Measurements from ENCODE around the gene ADAMTSL1.

Gene ADAMTSL1

DNA sequence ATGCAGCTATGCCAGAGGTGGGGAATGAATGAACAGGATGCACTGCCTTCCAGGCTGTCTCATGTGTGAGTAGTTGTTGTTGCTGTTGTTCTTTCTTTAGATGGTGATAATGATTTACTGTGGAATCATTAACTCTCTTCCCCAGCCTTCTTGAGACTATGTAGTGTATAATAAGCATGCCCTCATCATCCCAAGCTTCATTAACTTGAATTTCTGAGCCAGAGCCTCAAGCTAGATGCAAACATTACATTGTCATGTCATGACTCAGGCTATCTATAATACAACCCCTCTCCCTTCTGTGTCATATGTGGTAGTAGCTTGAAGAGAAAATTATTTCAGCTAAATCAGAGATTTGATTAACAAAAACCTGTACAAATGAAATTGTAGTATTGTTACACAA is 10.0 kb upstream of the ADAMTSL1 start:
- DNase-seq, result no peak

DNA sequence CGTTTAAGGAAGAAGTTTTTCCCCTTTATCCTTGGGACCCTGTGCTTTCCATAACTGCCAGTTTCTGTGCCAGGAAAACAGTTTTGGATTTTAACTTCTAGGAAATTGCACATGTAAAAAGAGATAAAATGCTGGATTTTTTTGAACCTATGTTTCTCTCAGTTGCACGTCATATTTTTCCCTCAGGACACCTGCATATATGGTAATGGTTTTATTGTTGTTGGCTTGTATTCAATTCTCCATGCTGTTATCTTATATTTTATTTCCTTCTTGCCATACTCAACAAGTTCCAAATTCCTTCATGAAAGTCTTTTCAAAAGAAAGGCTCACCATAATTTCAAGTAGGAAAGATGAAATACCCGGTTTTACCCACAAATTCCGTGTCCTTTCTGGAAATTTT is 7.9 kb upstream of the ADAMTSL1 start:
- DNase-seq, result no peak

DNA sequence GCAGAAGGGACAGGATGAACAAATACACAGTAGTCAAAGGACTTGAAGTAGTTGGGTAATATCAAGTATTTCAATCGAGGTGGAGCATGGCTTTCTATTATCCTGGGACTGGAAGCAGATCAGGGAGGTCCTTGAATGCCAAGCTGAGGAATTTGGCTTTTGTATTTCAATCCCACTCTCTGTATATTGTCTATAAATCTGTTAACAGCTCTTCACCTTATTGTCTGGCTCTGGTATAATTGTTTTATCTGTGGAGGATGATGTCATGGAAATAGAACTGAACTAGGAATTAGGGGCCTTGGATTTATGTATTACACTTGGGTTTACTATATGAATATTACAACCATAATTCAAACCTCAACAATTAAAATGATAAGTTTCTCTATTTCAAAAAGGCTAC is 6.3 kb upstream of the ADAMTSL1 start:
- DNase-seq, result no peak

DNA sequence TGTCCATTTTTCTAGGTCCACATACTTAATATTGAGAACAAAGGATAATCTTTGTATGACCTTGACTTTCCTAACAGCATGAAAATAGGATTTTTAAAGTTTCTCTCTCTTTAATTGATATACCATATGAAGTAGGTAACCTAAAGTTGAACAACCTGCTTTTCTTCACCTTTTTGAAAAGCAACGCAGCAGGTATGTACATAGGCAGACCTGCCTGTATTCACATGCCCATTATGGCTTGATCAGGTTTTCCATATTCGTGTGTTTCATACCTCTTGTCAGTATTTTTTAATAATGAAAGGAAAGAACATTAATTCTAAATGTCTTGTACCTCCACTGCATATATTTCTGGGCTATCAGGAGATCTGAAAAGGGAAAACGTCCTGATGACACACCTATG is 1.5 kb upstream of the ADAMTSL1 start:
- DNase-seq, result no peak

- no peak for DNase-seq
Observed at GRCh38 chr9:18472841-18473251, 1.1 kb upstream of the ADAMTSL1 start.

DNA sequence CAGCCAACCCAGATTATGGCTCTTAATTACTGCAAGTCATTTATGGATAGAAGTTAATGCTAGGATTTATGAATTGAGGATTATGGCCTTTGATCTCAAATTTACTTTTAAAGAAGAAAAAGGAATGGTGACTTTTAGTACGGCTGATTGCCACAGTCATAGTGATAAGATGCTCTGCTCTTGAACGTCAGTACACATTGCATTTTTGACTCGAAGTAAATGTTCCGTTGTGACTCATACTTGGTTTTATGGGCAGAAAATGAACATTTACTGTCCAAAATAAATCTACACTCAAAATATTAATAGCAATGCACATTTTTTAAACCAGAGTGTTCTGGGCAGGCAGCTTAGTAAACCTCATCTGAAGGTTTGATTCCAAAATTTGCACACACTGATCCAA is 830 bp downstream of the ADAMTSL1 start:
- no peak for DNase-seq

DNA sequence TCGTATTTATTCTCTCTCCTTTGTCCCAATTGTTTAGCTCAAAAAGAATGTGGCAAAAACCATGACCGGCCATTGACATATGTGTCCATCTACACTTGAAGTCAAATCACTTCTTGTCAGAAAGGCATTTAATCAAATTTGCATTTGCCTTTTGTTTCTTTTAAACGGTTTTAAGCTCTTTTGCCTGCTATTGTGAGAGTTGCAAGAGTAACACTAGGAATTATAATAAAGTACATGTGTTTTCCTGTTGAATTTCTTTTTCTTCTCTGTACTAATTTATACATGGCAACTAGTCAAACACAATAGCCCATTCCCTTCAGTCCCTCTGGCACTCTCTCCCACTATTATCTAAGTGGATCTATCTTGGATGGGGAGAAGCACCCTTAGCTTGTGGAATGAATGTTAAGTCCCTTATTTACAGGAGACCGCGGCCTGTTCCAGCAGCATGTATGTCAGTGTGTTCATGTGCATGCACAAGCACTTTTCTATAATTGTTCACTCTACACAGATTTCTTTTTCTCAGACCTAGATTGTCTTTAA is 3.2 kb downstream of the ADAMTSL1 start:
- no peak for DNase-seq

DNA sequence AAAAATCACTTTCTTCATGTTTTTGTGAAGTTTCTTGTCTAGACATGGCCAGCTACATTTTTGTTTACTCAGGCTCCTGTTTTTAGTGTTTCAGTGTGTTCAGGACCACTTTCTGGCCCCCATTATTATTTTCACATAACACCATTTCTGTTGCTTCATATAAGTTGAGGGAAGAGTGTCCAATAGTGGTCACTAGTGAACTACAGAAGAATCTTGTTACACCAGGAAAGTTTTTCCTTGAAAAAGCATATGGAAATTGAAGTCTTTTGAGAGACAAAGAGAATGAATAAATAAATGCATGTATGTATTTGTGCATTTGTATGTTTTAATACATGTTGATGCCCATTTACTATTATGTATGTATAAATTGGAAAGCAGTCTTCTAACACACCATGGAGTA is 3.8 kb downstream of the ADAMTSL1 start:
- DNase-seq, result no peak

- no peak for DNase-seq
Observed at GRCh38 chr9:18478501-18479361, 4.8 kb downstream of the ADAMTSL1 start.

GRCh38 chr9:18479405-18479804 is 5.5 kb downstream of the ADAMTSL1 start:
- no peak for DNase-seq

- DNase-seq, result no peak
Observed at GRCh38 chr9:18480662-18481093, 6.7 kb downstream of the ADAMTSL1 start.

GRCh38 chr9:18482371-18482770 is 8.4 kb downstream of the ADAMTSL1 start:
- no peak for DNase-seq

DNA sequence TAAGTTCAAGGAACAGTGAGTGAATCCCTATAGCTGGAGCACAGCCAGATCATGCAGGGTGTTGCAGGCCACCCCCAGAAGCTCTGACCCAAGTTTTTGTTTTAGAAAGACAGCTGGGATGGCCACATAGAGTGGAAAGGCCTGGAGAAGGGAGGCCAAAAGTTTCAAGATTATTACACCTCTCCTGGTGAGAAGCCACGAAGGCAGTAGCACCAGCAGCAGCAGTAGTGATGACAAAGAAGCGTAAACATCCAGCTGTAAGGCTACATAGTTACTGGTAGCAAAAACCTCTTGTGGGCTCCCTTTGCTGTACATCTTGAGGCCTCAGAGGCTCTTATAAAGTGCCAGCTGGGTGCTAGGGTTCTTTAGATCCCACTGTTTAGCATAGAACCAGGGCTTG is 11.8 kb downstream of the ADAMTSL1 start:
- DNase-seq, result no peak

DNA sequence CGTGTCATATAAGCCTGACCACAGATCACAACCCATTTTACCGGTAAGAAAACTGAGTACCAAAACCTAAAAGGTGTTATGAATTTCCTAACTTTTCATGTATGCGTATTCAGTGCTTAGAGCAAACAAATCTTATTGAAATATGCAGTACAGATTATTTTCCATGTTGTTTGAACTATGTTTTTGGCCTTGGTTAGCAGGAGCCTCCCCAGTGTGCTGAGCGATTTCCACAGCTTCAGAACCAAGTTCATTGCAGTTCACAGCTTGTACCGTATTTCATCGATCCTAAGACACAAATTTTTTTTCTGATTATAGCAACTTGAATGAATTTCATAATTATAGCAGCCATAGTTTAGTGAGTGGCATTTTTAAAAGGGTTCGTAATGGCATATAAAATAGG is 13.7 kb downstream of the ADAMTSL1 start:
- DNase-seq, result no peak

DNA sequence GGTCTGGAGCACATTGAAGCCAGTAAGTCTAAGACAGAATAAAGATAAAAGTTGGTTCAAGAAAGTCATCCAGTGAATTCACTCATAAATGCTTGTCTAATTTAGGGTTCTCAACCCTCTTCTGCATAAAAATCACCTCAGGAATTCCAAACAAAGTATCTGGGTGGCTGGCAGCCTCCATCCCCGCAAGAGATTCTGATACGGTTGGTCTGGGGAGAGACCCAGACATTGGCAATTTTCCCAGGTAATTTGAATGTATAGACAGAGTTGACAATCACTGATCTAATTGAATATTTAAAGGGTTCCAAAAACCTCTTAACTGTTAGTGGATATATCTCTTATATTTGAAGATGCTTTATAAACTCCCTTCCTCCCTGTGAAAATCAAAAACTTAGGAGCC is 14.9 kb downstream of the ADAMTSL1 start:
- no peak for DNase-seq

- DNase-seq, result no peak
Observed at GRCh38 chr9:18489861-18490260, 15.9 kb downstream of the ADAMTSL1 start.

- DNase-seq, result no peak
Observed at GRCh38 chr9:18490641-18491370, 16.9 kb downstream of the ADAMTSL1 start.

GRCh38 chr9:18492612-18493011 is 18.7 kb downstream of the ADAMTSL1 start:
- DNase-seq, result no peak

DNA sequence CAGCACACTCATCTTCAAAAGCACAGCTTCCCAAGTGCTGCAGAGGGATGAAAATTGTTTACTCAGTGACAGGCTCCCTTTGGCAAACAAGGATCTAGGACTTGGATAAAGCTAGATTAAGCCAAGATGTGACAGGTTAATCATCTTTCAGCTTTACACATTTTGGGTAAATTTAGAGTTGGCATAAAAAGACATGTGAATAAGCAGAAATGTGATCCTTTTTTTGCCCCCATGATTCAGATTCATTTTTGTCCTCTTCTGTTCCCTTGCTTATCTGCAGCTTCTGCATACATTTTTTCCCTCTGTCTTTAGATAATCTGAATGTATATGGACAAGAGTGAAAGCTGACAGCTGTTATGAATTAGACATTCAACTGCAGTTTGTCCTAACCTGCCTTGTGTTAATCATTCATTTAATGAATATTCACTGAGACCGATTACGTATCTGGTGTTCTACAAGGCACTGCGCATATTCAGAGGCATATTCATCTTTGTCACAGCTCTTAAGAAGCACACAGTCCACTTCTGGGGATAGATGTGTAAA is 19.6 kb downstream of the ADAMTSL1 start:
- no peak for DNase-seq

DNA sequence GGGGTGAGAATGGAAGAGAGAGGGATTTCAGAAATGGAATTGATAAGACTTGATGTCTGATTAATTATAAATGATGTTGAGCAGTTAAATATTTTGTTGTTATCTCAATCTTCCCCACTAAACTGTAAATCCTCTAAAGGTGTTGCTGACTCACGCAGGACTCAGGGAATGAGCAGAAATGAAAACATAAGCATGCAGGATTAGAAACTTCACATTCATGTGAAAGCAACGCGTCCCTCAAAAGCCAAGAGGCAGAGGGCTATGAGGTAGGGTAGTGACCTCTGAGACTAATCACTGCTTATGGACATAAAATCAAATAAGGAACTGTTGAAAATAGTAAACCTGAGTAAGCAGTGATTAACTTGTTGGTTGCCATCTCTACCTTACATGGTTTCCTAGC is 21.1 kb downstream of the ADAMTSL1 start:
- DNase-seq, result no peak

DNA sequence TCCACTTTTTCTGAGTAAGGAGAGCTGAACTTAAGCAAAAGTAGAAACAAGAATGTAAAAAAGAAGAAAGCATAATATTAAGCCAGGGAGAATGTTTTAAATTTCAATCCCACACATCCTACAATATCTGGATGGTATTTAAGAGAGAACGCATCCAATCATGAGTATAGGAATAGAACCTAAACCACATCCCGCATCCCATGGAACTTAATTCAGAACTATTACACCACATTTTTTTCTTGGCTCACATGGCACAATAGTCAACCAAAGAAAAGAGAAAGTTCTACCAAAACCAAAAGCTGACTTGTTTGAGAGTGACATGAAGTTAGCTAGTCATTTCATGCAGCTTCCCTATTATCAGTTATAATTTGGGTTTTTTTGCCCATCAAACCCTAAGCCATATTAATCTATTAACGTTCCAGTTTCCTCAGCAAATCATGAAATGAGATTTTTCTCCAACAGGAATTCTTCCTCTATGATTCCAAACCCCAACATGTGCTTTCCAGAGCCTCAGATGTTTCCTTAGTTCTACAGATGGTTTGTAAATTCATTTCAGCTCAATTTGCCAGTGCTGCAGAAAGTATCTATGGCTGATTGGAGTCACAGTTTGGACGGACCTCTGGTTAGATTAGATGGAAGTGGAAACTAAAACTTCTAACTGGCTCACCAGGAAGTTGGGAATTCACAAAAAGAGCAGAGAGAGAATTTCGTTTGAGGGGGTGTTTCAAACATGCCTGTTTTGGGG is 22.5 kb downstream of the ADAMTSL1 start:
- no peak for DNase-seq

DNA sequence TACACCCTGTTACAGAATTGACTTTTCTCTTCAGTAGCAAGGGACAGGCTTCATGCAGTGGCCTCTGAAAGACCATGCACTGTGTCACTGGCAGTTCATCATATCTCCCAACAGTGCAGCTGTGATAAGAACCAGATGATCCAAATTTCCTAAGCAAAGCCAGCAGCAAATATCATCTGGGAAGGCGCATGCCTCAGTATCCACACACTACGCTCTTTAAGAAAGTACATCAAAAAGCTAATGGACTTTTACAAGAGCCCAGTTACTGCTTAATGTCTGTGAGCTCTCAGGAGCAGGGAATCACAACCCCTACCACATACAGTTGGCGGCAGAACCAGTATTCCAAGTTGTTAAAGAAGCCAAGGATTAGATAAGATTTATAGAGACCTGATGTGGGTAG is 25.1 kb downstream of the ADAMTSL1 start:
- no peak for DNase-seq

GRCh38 chr9:18499980-18500379 is 26.0 kb downstream of the ADAMTSL1 start:
- peak; percentile 1 for DNase-seq
